MM.1S (cell line): ENCODE results near the gene ATIC.

Experiments used
- EZH2 ChIP-seq: fragments of 300-600 bp; sonication (generic); optimal IDR thresholded peaks from 2 replicates; pipeline ENCODE3; 2017; ENCODE audit warnings: low read depth, mild to moderate bottlenecking, antibody characterized with exemption, low read length, mixed read lengths
- TF ChIP-seq, protein P1 (sequence below): fragments of 300-600 bp; sonication (generic); IDR thresholded peaks from 2 replicates; pipeline ENCODE4 v1.5.1; 2016; ENCODE audit warnings: antibody characterized with exemption, low read length, mixed read lengths

DNA sequence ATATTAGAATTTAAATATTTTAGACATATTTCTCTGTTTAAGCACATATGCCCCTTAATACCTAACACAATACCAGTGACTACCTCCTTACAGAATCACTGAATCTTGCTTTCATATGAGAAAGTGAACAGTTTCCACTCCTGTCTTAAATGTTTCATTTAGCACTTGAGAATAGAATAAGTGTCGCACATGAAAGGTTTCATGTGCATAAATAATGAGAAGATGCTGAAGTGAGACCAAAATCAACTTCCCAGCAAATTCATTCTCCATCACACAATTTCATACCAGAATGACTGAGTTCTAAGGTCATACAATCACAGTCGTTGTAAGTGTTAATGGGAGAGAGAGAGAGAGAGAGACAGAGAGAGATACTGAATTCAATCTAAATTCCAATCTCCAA lies 51.2 kb downstream of the ATIC start:
- TF ChIP-seq EZH2 = no peak
- TF ChIP-seq, protein P1, sequence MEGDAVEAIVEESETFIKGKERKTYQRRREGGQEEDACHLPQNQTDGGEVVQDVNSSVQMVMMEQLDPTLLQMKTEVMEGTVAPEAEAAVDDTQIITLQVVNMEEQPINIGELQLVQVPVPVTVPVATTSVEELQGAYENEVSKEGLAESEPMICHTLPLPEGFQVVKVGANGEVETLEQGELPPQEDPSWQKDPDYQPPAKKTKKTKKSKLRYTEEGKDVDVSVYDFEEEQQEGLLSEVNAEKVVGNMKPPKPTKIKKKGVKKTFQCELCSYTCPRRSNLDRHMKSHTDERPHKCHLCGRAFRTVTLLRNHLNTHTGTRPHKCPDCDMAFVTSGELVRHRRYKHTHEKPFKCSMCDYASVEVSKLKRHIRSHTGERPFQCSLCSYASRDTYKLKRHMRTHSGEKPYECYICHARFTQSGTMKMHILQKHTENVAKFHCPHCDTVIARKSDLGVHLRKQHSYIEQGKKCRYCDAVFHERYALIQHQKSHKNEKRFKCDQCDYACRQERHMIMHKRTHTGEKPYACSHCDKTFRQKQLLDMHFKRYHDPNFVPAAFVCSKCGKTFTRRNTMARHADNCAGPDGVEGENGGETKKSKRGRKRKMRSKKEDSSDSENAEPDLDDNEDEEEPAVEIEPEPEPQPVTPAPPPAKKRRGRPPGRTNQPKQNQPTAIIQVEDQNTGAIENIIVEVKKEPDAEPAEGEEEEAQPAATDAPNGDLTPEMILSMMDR = no peak
